A549 (cell line): ENCODE results near the gene RNU1-2. TPM values are rescaled to one million over a fixed set of nuclear protein-coding genes. Genes with fewer than 3 reads are reported as not detected.

Experiments used
- ATAC-seq, 2 experiments: fragments of 200-7000 bp in 1 of 2; fragments of >200 bp in 1 of 2; cut with Nextera tagmentation in 1 of 2; cut with Tn5 transposase in 1 of 2; 3 replicates each; pipeline versions ENCODE4 v1.8.0 to v1.9.1; 2018 to 2020; ENCODE audit warnings: mild to moderate bottlenecking in 1 of 2, moderate library complexity in 1 of 2
- CTCF ChIA-PET: fragments of 300-600 bp; sonication (Branson Sonifier 250); formaldehyde crosslinking; extraction: SDS; loops from one replicate; lab custom pipeline; 2021; ENCODE audit warnings: antibody characterized with exemption, inconsistent platforms; lab: Yijun Ruan, JAX
- POLR2A ChIA-PET: fragments of 350-600 bp; formaldehyde crosslinking; extraction: SDS; loops from one replicate; lab custom pipeline; 2021; ENCODE audit warnings: antibody characterized with exemption, inconsistent platforms; lab: Yijun Ruan, JAX
- DNase-seq, 2 experiments: peaks; one replicate each; pipeline versions ENCODE4 v3.0.0 to v3.0.0-alpha.2; 2011 to 2016; ENCODE audit warnings: low read depth in 1 of 2, low spot score in 1 of 2
- FAIRE-seq: peaks from 2 replicates; lab custom pipeline; 2011; peaks lifted over from hg19 to GRCh38; lab: Jason Lieb, UNC
- H3K27ac ChIP-seq, 2 experiments: fragments of >200 bp; sonication (Bioruptor Twin); formaldehyde crosslinking; 3 replicates each; pipeline ENCODE4 v1.5.1; 2016 to 2017
- H3K4me1 ChIP-seq: fragments of >200 bp; sonication (Bioruptor Twin); formaldehyde crosslinking; 3 replicates; pipeline ENCODE4 v1.6.1; 2016
- H3K4me2 ChIP-seq: fragments of >200 bp; sonication (Bioruptor Twin); formaldehyde crosslinking; 3 replicates; pipeline ENCODE4 v1.6.1; 2016
- H3K4me3 ChIP-seq: fragments of >200 bp; sonication (Bioruptor Twin); formaldehyde crosslinking; 3 replicates; pipeline ENCODE4 v1.5.1; 2016
- H3K9me3 ChIP-seq: fragments of >200 bp; sonication (Bioruptor Twin); formaldehyde crosslinking; 3 replicates; pipeline ENCODE4 v1.6.1; 2016
- BCL3 ChIP-seq: fragments of >200 bp; sonication (Bioruptor Twin); formaldehyde crosslinking; IDR thresholded peaks from 3 replicates; pipeline ENCODE4 v1.6.1; 2016
- CBX2 ChIP-seq: fragments of 200-600 bp; sonication (generic); IDR thresholded peaks from 2 replicates; pipeline ENCODE4 v1.6.1; 2016; ENCODE audit warnings: low read depth, mild to moderate bottlenecking, borderline replicate concordance
- CBX8 ChIP-seq: fragments of 200-600 bp; sonication (generic); IDR thresholded peaks from 2 replicates; pipeline ENCODE4 v1.6.1; 2016
- CEBPB ChIP-seq, 2 experiments: fragments of >200 bp in 1 of 2; sonication (Bioruptor Twin) in 1 of 2; formaldehyde crosslinking in 1 of 2; IDR thresholded peaks; 2 replicates each; pipeline ENCODE4 v1.6.1; 2012 to 2016
- CHD2 ChIP-seq: fragments of 150-350 bp; IDR thresholded peaks from 2 replicates; pipeline ENCODE4 v1.6.1; 2014; ENCODE audit warnings: low read length; ENCODE audit not compliant: partially characterized antibody
- EHF ChIP-seq: fragments of 250-450 bp; sonication (Bioruptor Pico); IDR thresholded peaks from 2 replicates; pipeline ENCODE4 v1.5.0; 2020; ENCODE audit warnings: mild to moderate bottlenecking
- EHMT2 ChIP-seq: fragments of 200-600 bp; sonication (generic); IDR thresholded peaks from 2 replicates; pipeline ENCODE4 v1.6.1; 2016; ENCODE audit warnings: antibody characterized with exemption, low read depth, mild to moderate bottlenecking, moderate library complexity
- ELK1 ChIP-seq: fragments of 150-350 bp; IDR thresholded peaks from 2 replicates; pipeline ENCODE4 v1.6.1; 2014; ENCODE audit warnings: low read depth, mild to moderate bottlenecking, low read length
- FOSB ChIP-seq: fragments of 250-450 bp; sonication (Bioruptor Pico); IDR thresholded peaks from 2 replicates; pipeline ENCODE4 v1.5.0; 2020; ENCODE audit warnings: mild to moderate bottlenecking, moderate library complexity
- FOSL2 ChIP-seq, 2 experiments: fragments of 450-650 bp in 1 of 2; fragments of >200 bp in 1 of 2; sonication (Bioruptor Twin) in 1 of 2; formaldehyde crosslinking; IDR thresholded peaks; 2 replicates each; pipeline versions ENCODE4 v1.5.0 to v1.6.1; 2016 to 2020; ENCODE audit warnings: mild to moderate bottlenecking in 1 of 2, moderate library complexity in 1 of 2
- FOXS1 ChIP-seq: fragments of 250-450 bp; sonication (Bioruptor Pico); IDR thresholded peaks from 2 replicates; pipeline ENCODE4 v1.5.0; 2020; ENCODE audit warnings: mild to moderate bottlenecking, moderate library complexity
- HOXA7 ChIP-seq: fragments of 250-450 bp; sonication (Bioruptor Pico); IDR thresholded peaks from 2 replicates; pipeline ENCODE4 v1.5.0; 2020; ENCODE audit warnings: mild to moderate bottlenecking, moderate library complexity
- HOXB13 ChIP-seq: fragments of 250-450 bp; sonication (Bioruptor Pico); IDR thresholded peaks from 2 replicates; pipeline ENCODE4 v1.5.0; 2020; ENCODE audit warnings: low read depth, mild to moderate bottlenecking, moderate library complexity
- JUN ChIP-seq, 2 experiments: fragments of >200 bp; sonication (Bioruptor Twin); formaldehyde crosslinking; IDR thresholded peaks; 2 replicates in 1 of 2; 3 replicates in 1 of 2; pipeline ENCODE4 v1.6.1; 2016 to 2017
- RFX5 ChIP-seq: fragments of 450-650 bp; IDR thresholded peaks from 2 replicates; pipeline ENCODE4 v1.7.1; 2014; ENCODE audit warnings: antibody characterized with exemption, mild to moderate bottlenecking, moderate library complexity
- RNF2 ChIP-seq: fragments of 200-600 bp; sonication (generic); IDR thresholded peaks from 2 replicates; pipeline ENCODE4 v1.6.1; 2016; ENCODE audit warnings: low read depth, mild to moderate bottlenecking, antibody characterized with exemption, moderate library complexity, borderline replicate concordance
- SMC3 ChIP-seq: fragments of >200 bp; sonication (Bioruptor Twin); formaldehyde crosslinking; IDR thresholded peaks from 3 replicates; pipeline ENCODE4 v1.6.1; 2018; ENCODE audit warnings: inconsistent platforms
- SREBF2 ChIP-seq: fragments of 450-650 bp; IDR thresholded peaks from 2 replicates; pipeline ENCODE4 v1.6.1; 2014; ENCODE audit warnings: mild to moderate bottlenecking, moderate library complexity
- ZNF302 ChIP-seq: fragments of 250-450 bp; sonication (Bioruptor Pico); IDR thresholded peaks from 2 replicates; pipeline ENCODE4 v1.9.0; 2021; ENCODE audit warnings: inconsistent platforms, mild to moderate bottlenecking, moderate library complexity
- WGBS: methylation state at CpG from one replicate; pipeline ENCODE4 v1.1.6; 2017; ENCODE audit errors: missing lambda C conversion rate; 5-methylcytosine and 5-hydroxymethylcytosine counted together
- polyA plus RNA-seq, 4 experiments: library from polyadenylated mRNA; depleted of rRNA in 3 of 4; stranded (reverse); fragments of >200 nt; fragmentation: RNase III in 1 of 4; extraction: RNeasy Plus Mini Kit Qiagen cat#74134 plus additional on column Dnase treatment in 1 of 4; gene quantifications; 2 replicates in 3 of 4; 3 replicates in 1 of 4; pipeline ENCODE4 v1.2.3, GENCODE V29; 2011 to 2017

RNU1-2 gene
- polyA plus RNA-seq, 2 of the 4 experiments (the other 2 are of a cell fraction), result 6.6 to 56.2 TPM

- H3K4me2 ChIP-seq, result no peak overlapping the region
- H3K4me3 ChIP-seq, result no peak overlapping the region
- CTCF ChIA-PET, result interaction anchor here (0.7 to 1.0 kb wide), 3 partner anchors 14 to 122 kb away, joined by 3 to 5 read pairs (median 4); no protein-coding TSS in a partner anchor
- no peaks in the 10 kb centered on the region for H3K4me1 ChIP-seq
- no peak for ATAC-seq
- no peak overlapping the region for H3K27ac ChIP-seq
- no peak for FAIRE-seq
- POLR2A ChIA-PET, result no interaction called here
- no peak for DNase-seq
- TF ChIP-seq EHF (CRISPR knock-in tag), result no peak
- no peak for TF ChIP-seq FOSB (CRISPR knock-in tag)
- no peaks in the 10 kb centered on the region for H3K9me3 ChIP-seq
- 93% methylated on average over 19 of the region's 23 CpGs for WGBS
Measured at GRCh38 chr1:16924216-16924918, 28.6 kb downstream of the RNU1-2 start.

- Histone ChIP-seq H3K4me1 (no peaks in the 10 kb centered on the region), H3K4me3 (no peak overlapping the region), H3K27ac (no peak overlapping the region), H3K9me3 (no peaks in the 10 kb centered on the region), H3K4me2 (no peak overlapping the region)
- ChIA-PET POLR2A (no interaction called here), CTCF (interaction anchor here (0.9 to 1.3 kb wide), 3 partner anchors 21 to 79 kb away, joined by 3 to 5 read pairs (median 3); no protein-coding TSS in a partner anchor)
- 78% methylated on average over 11 of the region's 13 CpGs for WGBS
- ATAC-seq (peak in 1 of 2 experiments; percentile 55; a peak in 3 of 6 replicates), FAIRE-seq (no peak), DNase-seq (no peak)
- TF ChIP-seq FOSB (CRISPR knock-in tag) (no peak), RNF2 (no peak), SREBF2 (no peak), HOXA7 (CRISPR knock-in tag) (no peak), ZNF302 (CRISPR knock-in tag) (no peak), HOXB13 (no peak), EHMT2 (no peak), BCL3 (no peak), CHD2 (no peak), FOXS1 (CRISPR knock-in tag) (no peak), JUN (IDR thresholded peaks at IDR 0.05) (no peak), CBX8 (no peak), CBX2 (no peak), CEBPB (IDR thresholded peaks at IDR 0.05) (no peak), FOSL2 (IDR thresholded peaks at IDR 0.05) (no peak), FOSL2 (CRISPR knock-in tag; IDR thresholded peaks at IDR 0.05) (no peak), RFX5 (no peak), SMC3 (no peak), ELK1 (no peak)
Measured at GRCh38 chr1:16924919-16925477, 29.2 kb downstream of the RNU1-2 start.
